ENCODE results near the gene KCNMA1. TPM values are rescaled to one million over a fixed set of nuclear protein-coding genes. Genes with fewer than 3 reads are reported as not detected.

The KCNMA1 gene
- total RNA-seq, 1 experiment from 2014 or later: 0.49 TPM

- DNase-seq (ENCODE audit: low read depth, low spot score) (no peak), ATAC-seq (no peak)
- Histone ChIP-seq H3K9ac (ENCODE audit: low read length) (no peak overlapping the region), H3K4me3 (replicated peaks in 1 of 2; ENCODE audit: low read depth in 1 of 2, low read length in 2 of 2) (no peak overlapping the region), H3K27me3 (ENCODE audit: insufficient read depth, low read length) (no peaks in the 10 kb centered on the region), H3K36me3 (ENCODE audit: control insufficient read depth in 1 of 2, insufficient read depth in 2 of 2, low read length in 2 of 2) (no peaks in the 10 kb centered on the region), H3K9me3 (ENCODE audit: control insufficient read depth in 1 of 2, insufficient read depth in 1 of 2, low read depth in 1 of 2, low read length in 2 of 2) (no peaks in the 10 kb centered on the region), H3K27ac (ENCODE audit: low read depth, low read length) (no peak overlapping the region), H2AFZ (ENCODE audit: low read depth, low read length, poor library complexity, severe bottlenecking) (no peak overlapping the region), H3K4me1 (ENCODE audit: control insufficient read depth in 1 of 2, insufficient read depth in 2 of 2, low read length in 2 of 2) (no peaks in the 10 kb centered on the region), H3K9me2 (ENCODE audit: insufficient read depth) (no peaks in the 10 kb centered on the region), H3K79me2 (ENCODE audit: insufficient read depth, low read length) (no peaks in the 10 kb centered on the region), H3K4me2 (ENCODE audit: low read length) (no peak overlapping the region), H4K20me1 (ENCODE audit: insufficient read depth) (no peaks in the 10 kb centered on the region)
- POLR2A ChIA-PET: no interaction called here
- CTCF ChIA-PET: no interaction called here
- RAD21 ChIA-PET (ENCODE audit: low non-redundant PET in 1 of 2, low total read pairs in 2 of 2, uncharacterized antibody in 2 of 2, unreplicated experiment in 2 of 2): no interaction called here
- intact Hi-C loops (cut with micrococcal nuclease): no loop called here
- TF ChIP-seq POLR2A (IDR thresholded peaks at IDR 0.05; ENCODE audit: borderline replicate concordance, extremely low read depth, insufficient read depth, insufficient read length) (no peak), ZNF274 (IDR thresholded peaks at IDR 0.05; ENCODE audit: low read depth, low read length) (no peak), TCF7L2 (IDR thresholded peaks at IDR 0.05; ENCODE audit: borderline replicate concordance, extremely low read depth, insufficient read depth, insufficient read length) (no peak), ZBTB33 (IDR thresholded peaks at IDR 0.05; ENCODE audit: extremely low read depth, insufficient replicate concordance, low read length) (no peak), JUND (IDR thresholded peaks at IDR 0.05) (no peak), EZH2phosphoT487 (IDR thresholded peaks at IDR 0.05; ENCODE audit: borderline replicate concordance) (no peak), SIN3A (IDR thresholded peaks at IDR 0.05; ENCODE audit: low read depth) (no peak), ELF1 (IDR thresholded peaks at IDR 0.05; ENCODE audit: borderline replicate concordance, low read depth) (no peak), CTCF (IDR thresholded peaks at IDR 0.05 in 2 of 3, conservative IDR thresholded peaks at IDR 0.05 in 1 of 3; ENCODE audit: borderline replicate concordance in 1 of 3, insufficient read depth in 1 of 3, low read depth in 2 of 3, low read length in 2 of 3) (no peak), EGR1 (IDR thresholded peaks at IDR 0.05; ENCODE audit: low read depth) (no peak), SRF (IDR thresholded peaks at IDR 0.05; ENCODE audit: low read depth) (no peak), CEBPB (IDR thresholded peaks at IDR 0.05; ENCODE audit: low read depth) (no peak), ATF3 (IDR thresholded peaks at IDR 0.05) (no peak), ZFX (IDR thresholded peaks at IDR 0.05) (no peak)
- BruUV-seq (replicated peaks): no TSS peak
Observed at GRCh38 chr10:77545585-77545984, 92.0 kb downstream of the KCNMA1 start.

Data from HCT116 (cell line).